Gastrocnemius medialis (tissue), 4 donors: ENCODE data around the gene CHRM4. TPM values are rescaled to one million over a fixed set of nuclear protein-coding genes. Genes with fewer than 3 reads are reported as not detected.
"Not testable (repeated sequence)": the region's sequence is repeated elsewhere in the genome, so short reads cannot be mapped to it uniquely, and the experiment has no call there.

Experiments
- ATAC-seq, 2 donors: fragments of 150-250 bp; one replicate each; pipeline ENCODE4 v1.9.1; 2016
- DNase-seq, 2 donors: peaks; one replicate each; pipeline ENCODE4 v3.0.0-alpha.2; 2019
- H3K27ac ChIP-seq, 4 donors: fragments of 200-600 bp; sonication (generic); 1 replicate in 1 of 4; 2 replicates in 3 of 4; pipeline ENCODE4 v1.5.1; 2016 to 2018; ENCODE audit warnings: mild to moderate bottlenecking in 2 of 4, moderate library complexity in 1 of 4
- H3K27me3 ChIP-seq, 3 donors: fragments of 200-600 bp; sonication (generic) in 2 of 3; 1 replicate in 1 of 3; 2 replicates in 2 of 3; pipeline versions ENCODE4 v1.5.1 to v1.6.0; 2016 to 2019; ENCODE audit warnings: mild to moderate bottlenecking in 1 of 3, moderate library complexity in 1 of 3
- H3K36me3 ChIP-seq, 2 donors: fragments of 200-600 bp; sonication (generic) in 1 of 2; one replicate each; pipeline ENCODE4 v1.5.1; 2017 to 2018
- H3K4me1 ChIP-seq, 2 donors: fragments of 200-600 bp; sonication (generic) in 1 of 2; one replicate each; pipeline ENCODE4 v1.5.1; 2016 to 2017; ENCODE audit warnings: mild to moderate bottlenecking in 2 of 2
- H3K4me3 ChIP-seq, 4 donors: fragments of 200-600 bp; sonication (generic) in 3 of 4; 1 replicate in 1 of 4; 2 replicates in 3 of 4; pipeline ENCODE4 v1.5.1; 2016 to 2019; ENCODE audit warnings: mild to moderate bottlenecking in 2 of 4
- H3K9me3 ChIP-seq, 3 donors: fragments of 200-600 bp; sonication (generic) in 2 of 3; 1 replicate in 1 of 3; 2 replicates in 2 of 3; pipeline ENCODE4 v1.5.1; 2016 to 2019
- POLR2A ChIP-seq, 2 donors: fragments of 450-650 bp; IDR thresholded peaks; one replicate each; pipeline ENCODE4 v1.6.1; 2017; ENCODE audit warnings: antibody characterized with exemption in 2 of 2, mild to moderate bottlenecking in 2 of 2, moderate library complexity in 2 of 2
- in situ Hi-C, 4 donors: fragments of 200-750 bp; cut with MboI; loops; one replicate each; pipeline versions ENCODE4 v1.15.0 to v1.8.0; 2017; ENCODE audit warnings: low sequenced_read_pairs in 4 of 4
- intact Hi-C: fragments of 100-400 bp; cut with DNase I; formaldehyde crosslinking; loops from one replicate; pipeline ENCODE4 v1.15.1; 2023; ENCODE audit warnings: low total_unique reads
- total RNA-seq, 4 donors: library from RNA; depleted of rRNA; stranded (reverse); fragments of >200 nt; gene quantifications; one replicate each; pipeline versions ENCODE4 v1.1.0 to v1.2.3, GENCODE V29; 2016
- TF ChIP-seq, protein P1 (sequence below), 5 experiments: fragments of 450-650 bp in 3 of 5; fragments of 200-600 bp in 2 of 5; sonication (generic) in 2 of 5; IDR thresholded peaks in 4 of 5; conservative IDR thresholded peaks in 1 of 5; 1 replicate in 4 of 5; 2 replicates in 1 of 5; pipeline ENCODE4 v1.5.1; 2016 to 2019; ENCODE audit warnings: antibody characterized with exemption in 5 of 5, mild to moderate bottlenecking in 3 of 5, moderate library complexity in 3 of 5

CHRM4 gene
- total RNA-seq, 4 donors from 2014 or later: not detected

- no peaks in the 10 kb centered on the region for H3K9me3 ChIP-seq
- in situ Hi-C loops: no loop called here
Observed at GRCh38 chr11:46374815-46375214, 16.8 kb downstream of the CHRM4 start.

GRCh38 chr11:46373787-46374740 lies 17.5 kb downstream of the CHRM4 start:
- Histone ChIP-seq H3K4me3 (no peak overlapping the region), H3K36me3 (peaks cover 0 to 95% of the 10 kb centered on the region in 2 donors), H3K27ac (no peak overlapping the region), H3K4me1 (no peaks in the 10 kb centered on the region), H3K9me3 (no peaks in the 10 kb centered on the region), H3K27me3 (no peaks in the 10 kb centered on the region)
- no peak for DNase-seq
- TF ChIP-seq, protein P1, sequence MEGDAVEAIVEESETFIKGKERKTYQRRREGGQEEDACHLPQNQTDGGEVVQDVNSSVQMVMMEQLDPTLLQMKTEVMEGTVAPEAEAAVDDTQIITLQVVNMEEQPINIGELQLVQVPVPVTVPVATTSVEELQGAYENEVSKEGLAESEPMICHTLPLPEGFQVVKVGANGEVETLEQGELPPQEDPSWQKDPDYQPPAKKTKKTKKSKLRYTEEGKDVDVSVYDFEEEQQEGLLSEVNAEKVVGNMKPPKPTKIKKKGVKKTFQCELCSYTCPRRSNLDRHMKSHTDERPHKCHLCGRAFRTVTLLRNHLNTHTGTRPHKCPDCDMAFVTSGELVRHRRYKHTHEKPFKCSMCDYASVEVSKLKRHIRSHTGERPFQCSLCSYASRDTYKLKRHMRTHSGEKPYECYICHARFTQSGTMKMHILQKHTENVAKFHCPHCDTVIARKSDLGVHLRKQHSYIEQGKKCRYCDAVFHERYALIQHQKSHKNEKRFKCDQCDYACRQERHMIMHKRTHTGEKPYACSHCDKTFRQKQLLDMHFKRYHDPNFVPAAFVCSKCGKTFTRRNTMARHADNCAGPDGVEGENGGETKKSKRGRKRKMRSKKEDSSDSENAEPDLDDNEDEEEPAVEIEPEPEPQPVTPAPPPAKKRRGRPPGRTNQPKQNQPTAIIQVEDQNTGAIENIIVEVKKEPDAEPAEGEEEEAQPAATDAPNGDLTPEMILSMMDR (IDR thresholded peaks at IDR 0.05 in 4 of 5, conservative IDR thresholded peaks at IDR 0.05 in 1 of 5): no peak
- TF ChIP-seq POLR2A (IDR thresholded peaks at IDR 0.05): no peak
- no peak for ATAC-seq
- in situ Hi-C loops (no loop called here), intact Hi-C loops (no loop called here)

More at GRCh38 chr11:46374815-46375214, 16.8 kb downstream of the CHRM4 start:
- TF ChIP-seq, protein P1 (IDR thresholded peaks at IDR 0.05 in 4 of 5, conservative IDR thresholded peaks at IDR 0.05 in 1 of 5): no peak
- TF ChIP-seq POLR2A (IDR thresholded peaks at IDR 0.05): no peak
- H3K36me3 ChIP-seq: peaks cover 0 to 88% of the 10 kb centered on the region in 2 donors
- no peaks in the 10 kb centered on the region for H3K4me1 ChIP-seq
- intact Hi-C loops: no loop called here
- DNase-seq: no peak
- no peak overlapping the region for H3K4me3 ChIP-seq
- no peaks in the 10 kb centered on the region for H3K27me3 ChIP-seq
- H3K27ac ChIP-seq: no peak overlapping the region
- no peak for ATAC-seq

DNA sequence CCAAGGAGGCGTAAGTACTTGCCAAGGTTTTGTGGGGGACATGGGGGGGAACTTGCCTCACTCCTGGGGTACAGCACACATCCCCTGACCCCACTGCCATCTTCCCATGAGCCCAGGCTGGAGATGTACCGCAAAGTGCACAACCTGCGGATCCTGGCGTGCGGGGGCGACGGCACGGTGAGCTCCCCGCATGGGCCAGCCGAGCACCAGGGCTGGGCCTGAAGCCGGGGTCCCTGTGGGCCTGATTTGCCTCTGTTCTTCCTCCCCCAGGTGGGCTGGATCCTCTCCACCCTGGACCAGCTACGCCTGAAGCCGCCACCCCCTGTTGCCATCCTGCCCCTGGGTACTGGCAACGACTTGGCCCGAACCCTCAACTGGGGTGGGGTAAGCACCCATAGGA lies 19.1 kb downstream of the CHRM4 start:
- H3K4me3 ChIP-seq, ATAC-seq, H3K9me3 ChIP-seq, intact Hi-C loops, H3K27ac ChIP-seq, DNase-seq, in situ Hi-C loops, H3K4me1 ChIP-seq, H3K27me3 ChIP-seq: not testable (repeated sequence)
- peaks cover 0 to 97% of the 10 kb centered on the region in 2 donors for H3K36me3 ChIP-seq

- intact Hi-C loops: no loop called here
- Histone ChIP-seq H3K27me3 (no peaks in the 10 kb centered on the region), H3K4me1 (peaks cover 2 to 7% of the 10 kb centered on the region in 2 donors), H3K4me3 (no peak overlapping the region), H3K9me3 (no peaks in the 10 kb centered on the region), H3K36me3 (peaks cover 0 to 93% of the 10 kb centered on the region in 2 donors), H3K27ac (no peak overlapping the region)
- ATAC-seq (no peak), DNase-seq (no peak)
- in situ Hi-C loops: no loop called here
- TF ChIP-seq, protein P1 (IDR thresholded peaks at IDR 0.05 in 4 of 5, conservative IDR thresholded peaks at IDR 0.05 in 1 of 5): no peak
Observed at GRCh38 chr11:46372086-46372485, 19.5 kb downstream of the CHRM4 start.

GRCh38 chr11:46371262-46371661 lies 20.3 kb downstream of the CHRM4 start:
- H3K27me3 ChIP-seq, DNase-seq, H3K9me3 ChIP-seq, H3K27ac ChIP-seq, in situ Hi-C loops, H3K4me3 ChIP-seq, ATAC-seq, intact Hi-C loops: not testable (repeated sequence)
- Histone ChIP-seq H3K36me3 (peaks cover 0 to 85% of the 10 kb centered on the region in 2 donors), H3K4me1 (peaks cover 11 to 16% of the 10 kb centered on the region in 2 donors)
